SK-N-SH (cell line): ENCODE measurements around the gene C4orf36.
"Not testable (repeated sequence)": the region's sequence is repeated elsewhere in the genome, so short reads cannot be mapped to it uniquely, and the experiment has no call there.

Source experiments
- POLR2AphosphoS5 ChIP-seq: IDR thresholded peaks from 2 replicates; pipeline ENCODE4 v1.6.1; 2012; ENCODE audit warnings: low read depth, low read length
- TF ChIP-seq, protein P1 (sequence below): fragments of 150-350 bp; IDR thresholded peaks from 2 replicates; pipeline ENCODE4 v1.6.1; 2016; ENCODE audit warnings: mild to moderate bottlenecking, low read depth, low read length

DNA sequence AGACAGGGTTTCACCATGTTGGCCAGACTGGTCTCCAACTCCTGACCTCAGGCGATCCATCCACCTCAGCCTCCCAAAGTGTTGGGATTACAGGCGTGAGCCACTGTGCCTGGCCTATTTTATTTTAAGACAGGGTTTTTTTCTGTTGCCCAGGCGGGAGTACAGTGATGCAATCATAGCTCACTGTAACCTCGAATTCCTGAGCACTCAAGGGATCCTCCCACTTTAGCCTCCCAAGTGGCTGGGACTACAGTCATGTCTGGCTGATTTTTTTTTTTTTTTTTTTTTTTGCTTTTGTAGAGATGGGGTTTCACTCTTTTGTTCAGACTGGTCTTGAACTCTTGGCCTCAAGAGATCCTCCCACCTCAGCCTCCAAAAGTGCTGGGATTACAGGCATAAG is 16.8 kb downstream of the C4orf36 start:
- TF ChIP-seq, protein P1, sequence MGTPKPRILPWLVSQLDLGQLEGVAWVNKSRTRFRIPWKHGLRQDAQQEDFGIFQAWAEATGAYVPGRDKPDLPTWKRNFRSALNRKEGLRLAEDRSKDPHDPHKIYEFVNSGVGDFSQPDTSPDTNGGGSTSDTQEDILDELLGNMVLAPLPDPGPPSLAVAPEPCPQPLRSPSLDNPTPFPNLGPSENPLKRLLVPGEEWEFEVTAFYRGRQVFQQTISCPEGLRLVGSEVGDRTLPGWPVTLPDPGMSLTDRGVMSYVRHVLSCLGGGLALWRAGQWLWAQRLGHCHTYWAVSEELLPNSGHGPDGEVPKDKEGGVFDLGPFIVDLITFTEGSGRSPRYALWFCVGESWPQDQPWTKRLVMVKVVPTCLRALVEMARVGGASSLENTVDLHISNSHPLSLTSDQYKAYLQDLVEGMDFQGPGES, result not testable (repeated sequence)
- not testable (repeated sequence) for TF ChIP-seq POLR2AphosphoS5
